AG20443 (cell line): Measurements from ENCODE around the gene KANSL1L.

Experiments
- DNase-seq: peaks from one replicate; pipeline ENCODE4 v3.0.0; 2012; ENCODE audit warnings: low spot score, mixed read lengths

KANSL1L gene

GRCh38 chr2:209993968-209994367, 177.2 kb downstream of the KANSL1L start:
- no peak for DNase-seq

DNA sequence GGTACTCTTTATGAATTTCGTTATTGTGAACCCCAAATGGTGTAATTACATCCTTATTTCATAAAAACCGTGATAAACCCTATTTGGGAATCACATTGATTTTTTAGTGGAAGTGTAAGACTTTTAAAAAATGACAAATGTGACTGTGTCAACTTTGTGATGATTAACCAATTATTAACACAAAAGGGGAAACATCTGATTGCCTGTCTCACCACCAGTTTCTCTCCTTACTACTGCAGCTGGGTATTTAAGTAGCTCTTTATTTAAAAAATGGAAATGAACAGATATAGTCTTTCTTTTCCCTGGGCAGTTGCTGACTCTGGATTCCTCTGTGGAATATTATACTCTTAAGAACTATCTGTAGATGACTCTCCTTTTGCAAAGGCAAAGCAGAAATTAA, 180.4 kb downstream of the KANSL1L start:
- no peak for DNase-seq

GRCh38 chr2:209988010-209988409, 183.2 kb downstream of the KANSL1L start:
- DNase-seq = no peak

DNA sequence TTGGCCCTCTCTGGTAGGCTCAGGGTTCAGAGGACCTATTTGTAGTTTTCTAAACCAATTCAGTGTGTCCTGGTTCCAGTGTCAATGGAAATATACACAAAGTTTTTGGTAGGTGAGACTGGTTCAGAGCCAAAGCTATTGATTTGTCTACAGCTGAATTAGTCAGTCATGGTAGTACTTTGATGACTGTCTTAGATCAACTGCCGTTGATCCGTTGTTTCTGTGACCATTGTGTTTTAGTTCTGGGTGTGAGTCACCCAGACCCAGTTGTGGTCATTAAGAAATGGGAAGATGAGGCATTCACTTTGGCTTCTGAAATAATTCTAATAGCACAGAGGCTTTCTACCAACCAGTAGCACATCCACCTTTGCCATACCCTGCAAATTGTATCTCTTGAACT, 184.8 kb downstream of the KANSL1L start:
- DNase-seq = no peak

- no peak for DNase-seq
These were observed 185.3 kb downstream of the KANSL1L start for GRCh38 chr2:209985874-209986273.

- DNase-seq = no peak
These were observed 186.9 kb downstream of the KANSL1L start for GRCh38 chr2:209984291-209984690.

DNA sequence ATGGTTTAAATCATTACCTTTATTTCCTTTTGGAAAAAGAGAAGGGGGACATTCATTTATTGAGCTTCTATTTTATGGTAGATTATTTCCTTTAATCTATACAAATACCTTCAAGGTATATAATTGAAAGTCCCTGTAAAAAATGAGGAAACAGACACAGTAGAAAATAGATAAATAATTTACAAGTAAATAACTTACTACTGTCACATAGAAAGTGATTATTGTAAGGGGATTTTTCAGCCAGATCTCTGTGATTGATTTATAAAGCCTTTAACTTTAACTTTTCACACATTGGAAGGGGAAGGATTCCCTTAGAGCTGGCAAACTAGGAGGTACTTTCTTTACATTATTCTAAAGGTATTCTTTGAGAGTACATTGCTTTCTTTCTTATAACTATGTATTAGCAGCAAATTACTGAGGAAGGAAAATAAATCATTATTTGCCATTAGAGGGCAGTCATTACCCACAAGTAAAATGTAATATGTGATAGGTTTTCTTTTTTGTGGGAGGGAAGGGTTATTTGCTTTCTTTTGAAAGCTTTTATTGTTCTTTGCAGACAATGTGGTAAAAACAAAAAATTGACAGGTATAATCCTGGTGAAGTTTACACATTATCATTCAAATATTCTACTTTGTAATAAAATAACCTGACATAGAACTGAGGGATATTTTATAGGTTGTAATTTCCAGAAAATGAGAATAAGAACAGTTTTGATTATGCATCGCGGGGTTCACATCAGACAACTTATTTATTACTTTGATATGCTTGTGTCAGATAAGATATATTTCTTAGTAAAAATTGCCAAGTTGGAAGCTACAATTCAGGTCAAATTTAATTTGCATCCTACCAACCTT, 193.6 kb downstream of the KANSL1L start:
- DNase-seq = peak; percentile 31

DNA sequence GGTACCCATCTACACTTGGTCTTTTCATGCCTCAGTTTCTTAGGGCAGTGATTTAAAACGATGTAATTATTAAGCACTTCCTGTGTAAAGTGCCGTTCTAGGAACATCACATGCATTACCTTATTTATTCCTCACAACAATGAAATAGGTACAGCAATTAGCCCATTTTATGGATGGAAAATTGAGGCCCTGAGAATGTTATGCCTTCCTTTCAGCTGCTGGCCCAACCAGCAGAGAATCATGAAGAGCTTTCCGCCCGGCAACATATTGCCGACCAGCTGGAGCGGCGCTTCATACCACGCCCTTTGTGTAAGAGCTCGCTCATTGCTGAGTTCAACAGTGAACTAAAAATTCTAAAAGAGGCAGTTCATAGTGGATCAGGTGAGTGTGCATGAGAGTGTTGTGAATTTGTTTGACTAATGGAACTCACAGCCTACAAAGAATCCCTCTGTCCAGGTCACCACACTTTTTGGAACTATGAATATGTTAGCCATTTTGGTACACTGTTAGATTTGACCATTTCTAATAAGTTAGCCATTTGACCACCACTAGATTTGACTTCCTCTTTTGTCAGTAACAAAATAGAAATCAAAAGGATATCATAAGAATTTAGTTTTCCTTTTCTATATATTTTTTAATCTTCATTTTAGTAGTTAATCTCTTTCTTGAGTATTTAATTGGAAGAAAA, 194.4 kb downstream of the KANSL1L start:
- DNase-seq = no peak

GRCh38 chr2:209974576-209974975, 196.6 kb downstream of the KANSL1L start:
- DNase-seq = no peak

GRCh38 chr2:209973328-209973727, 197.9 kb downstream of the KANSL1L start:
- no peak for DNase-seq
